PFSK-1 (cell line): ENCODE results near the gene GON4L.

Source experiments
- FOXP2 ChIP-seq: optimal IDR thresholded peaks from 2 replicates; pipeline ENCODE3; 2011; ENCODE audit warnings: borderline replicate concordance, control low read depth, inconsistent platforms; ENCODE audit not compliant: insufficient read depth; ENCODE audit errors: extremely low read length, extremely low read depth
- POLR2AphosphoS5 ChIP-seq: IDR thresholded peaks from 2 replicates; pipeline ENCODE4 v1.6.1; 2012; ENCODE audit warnings: low read depth, mild to moderate bottlenecking, control low read depth, low read length, moderate library complexity
- SIN3A ChIP-seq: IDR thresholded peaks from 2 replicates; pipeline ENCODE4 v1.6.1; 2012; ENCODE audit warnings: mild to moderate bottlenecking, low read length, moderate library complexity, borderline replicate concordance; ENCODE audit not compliant: insufficient read depth
- TAF1 ChIP-seq: IDR thresholded peaks from 2 replicates; pipeline ENCODE4 v1.6.1; 2012; ENCODE audit warnings: low read length, control low read depth, borderline replicate concordance; ENCODE audit not compliant: insufficient read depth
- TF ChIP-seq, protein P1 (sequence below), 2 experiments: IDR thresholded peaks; 2 replicates each; pipeline versions ENCODE4 v1.6.1 to v1.8.0; 2011 to 2012; ENCODE audit warnings: low read depth in 2 of 2, low read length in 2 of 2, control low read depth in 1 of 2, inconsistent platforms in 1 of 2, mild to moderate bottlenecking in 1 of 2, moderate library complexity in 1 of 2; ENCODE audit not compliant: insufficient read depth in 1 of 2

The GON4L gene

DNA sequence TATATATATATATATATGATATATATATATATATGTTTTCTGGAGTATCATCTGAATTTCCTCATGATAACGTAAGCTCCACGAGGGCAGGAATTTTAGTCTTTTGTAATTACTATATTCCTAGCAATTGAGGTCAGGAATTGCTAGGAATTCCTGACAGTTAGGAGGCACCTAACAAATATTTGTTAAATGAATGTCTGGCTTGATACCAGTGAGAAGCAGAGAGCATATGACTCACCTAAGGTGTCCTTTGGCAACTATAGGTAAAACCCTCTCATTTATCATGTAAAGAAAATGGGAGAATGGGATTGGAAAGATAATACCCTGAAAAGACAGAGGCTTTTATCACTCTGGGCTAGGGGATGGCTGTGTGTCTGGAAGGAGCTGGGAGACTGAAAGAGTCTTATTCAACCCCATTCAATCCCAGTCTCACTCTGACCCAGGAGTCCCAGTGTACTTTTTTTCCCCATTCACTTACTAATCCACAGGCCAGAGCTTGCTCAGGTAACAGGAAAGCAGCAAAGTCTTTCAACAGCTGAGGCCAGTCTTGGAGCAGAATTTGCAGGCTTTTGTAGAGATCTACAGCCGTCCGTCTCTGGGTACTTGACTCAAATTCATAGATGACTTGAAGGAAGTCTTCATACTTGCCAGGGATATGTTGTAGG, 96.9 kb downstream of the GON4L start:
- TF ChIP-seq POLR2AphosphoS5 (no peak), TAF1 (no peak)

DNA sequence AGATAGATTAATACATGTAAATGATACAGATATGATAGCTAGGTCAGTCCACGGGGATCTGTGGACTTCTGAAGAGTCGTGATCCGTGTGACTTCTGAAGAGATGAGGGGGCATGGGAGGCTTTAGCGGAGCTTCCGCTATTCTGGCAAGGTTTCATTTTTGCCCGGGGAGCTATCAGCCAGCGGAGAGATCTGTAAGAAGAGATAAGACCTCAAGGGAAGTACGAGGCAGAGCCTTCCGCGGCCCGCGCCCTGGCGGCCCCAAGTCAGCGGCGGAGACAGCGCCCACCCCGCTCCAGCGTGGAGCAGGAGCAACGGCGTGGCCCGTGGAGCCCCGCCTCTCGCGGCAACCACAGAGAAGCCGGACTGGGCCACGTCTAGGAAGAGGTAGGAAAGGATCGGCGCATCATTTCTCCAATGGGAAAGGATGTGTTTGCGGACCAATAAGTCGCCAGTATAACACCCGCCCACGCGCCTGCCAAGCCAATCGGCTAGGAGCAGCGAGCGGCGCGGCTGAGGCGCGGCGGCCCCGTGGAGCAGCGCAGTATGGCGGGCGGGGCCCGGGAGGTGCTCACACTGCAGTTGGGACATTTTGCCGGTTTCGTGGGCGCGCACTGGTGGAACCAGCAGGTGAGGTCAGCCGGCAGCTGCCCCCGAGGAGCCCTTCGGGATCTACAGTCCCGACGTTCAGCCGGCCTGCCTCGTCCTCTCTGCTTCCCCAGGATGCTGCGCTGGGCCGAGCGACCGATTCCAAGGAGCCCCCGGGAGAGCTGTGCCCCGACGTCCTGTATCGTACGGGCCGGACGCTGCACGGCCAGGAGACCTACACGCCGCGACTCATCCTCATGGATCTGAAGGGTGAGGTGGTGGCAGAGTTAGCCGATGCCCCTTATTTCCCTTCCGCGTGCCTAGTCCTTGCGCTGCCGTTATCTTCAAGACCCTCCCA, 111.5 kb downstream of the GON4L start:
- TF ChIP-seq POLR2AphosphoS5, result peak; percentile 65; the same call in 1 of the 2 replicates
- peak; percentile 82; the same call in 1 of the 2 replicates for TF ChIP-seq SIN3A

DNA sequence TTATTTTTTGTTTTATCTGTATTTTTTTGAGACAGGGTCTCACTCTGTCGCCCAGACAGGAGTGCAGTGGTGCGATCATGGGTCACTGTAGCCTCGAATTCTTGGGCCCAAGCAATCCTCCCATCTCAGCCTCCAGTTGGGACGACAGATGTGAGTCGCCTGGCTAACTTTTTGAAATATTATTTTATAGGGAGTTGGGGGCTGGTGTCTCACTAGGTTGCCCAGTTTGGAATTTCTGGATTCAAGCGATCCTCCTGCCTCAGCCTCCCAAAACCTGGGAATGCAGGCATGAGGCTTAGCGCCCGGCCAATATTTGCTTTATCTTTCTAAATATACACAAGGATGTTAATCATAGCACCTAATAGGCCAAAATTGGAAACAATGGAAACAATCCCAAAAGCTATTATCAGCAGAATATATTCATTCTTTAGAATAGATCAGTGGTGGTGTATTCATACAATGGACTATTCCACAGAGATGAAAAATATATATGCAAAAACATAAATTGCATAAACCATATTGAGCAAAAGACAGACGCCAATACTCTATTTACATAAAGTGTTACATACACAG, 112.2 kb downstream of the GON4L start:
- TF ChIP-seq TAF1 (no peak), SIN3A (no peak), POLR2AphosphoS5 (no peak), FOXP2 (no peak)
- TF ChIP-seq, protein P1, sequence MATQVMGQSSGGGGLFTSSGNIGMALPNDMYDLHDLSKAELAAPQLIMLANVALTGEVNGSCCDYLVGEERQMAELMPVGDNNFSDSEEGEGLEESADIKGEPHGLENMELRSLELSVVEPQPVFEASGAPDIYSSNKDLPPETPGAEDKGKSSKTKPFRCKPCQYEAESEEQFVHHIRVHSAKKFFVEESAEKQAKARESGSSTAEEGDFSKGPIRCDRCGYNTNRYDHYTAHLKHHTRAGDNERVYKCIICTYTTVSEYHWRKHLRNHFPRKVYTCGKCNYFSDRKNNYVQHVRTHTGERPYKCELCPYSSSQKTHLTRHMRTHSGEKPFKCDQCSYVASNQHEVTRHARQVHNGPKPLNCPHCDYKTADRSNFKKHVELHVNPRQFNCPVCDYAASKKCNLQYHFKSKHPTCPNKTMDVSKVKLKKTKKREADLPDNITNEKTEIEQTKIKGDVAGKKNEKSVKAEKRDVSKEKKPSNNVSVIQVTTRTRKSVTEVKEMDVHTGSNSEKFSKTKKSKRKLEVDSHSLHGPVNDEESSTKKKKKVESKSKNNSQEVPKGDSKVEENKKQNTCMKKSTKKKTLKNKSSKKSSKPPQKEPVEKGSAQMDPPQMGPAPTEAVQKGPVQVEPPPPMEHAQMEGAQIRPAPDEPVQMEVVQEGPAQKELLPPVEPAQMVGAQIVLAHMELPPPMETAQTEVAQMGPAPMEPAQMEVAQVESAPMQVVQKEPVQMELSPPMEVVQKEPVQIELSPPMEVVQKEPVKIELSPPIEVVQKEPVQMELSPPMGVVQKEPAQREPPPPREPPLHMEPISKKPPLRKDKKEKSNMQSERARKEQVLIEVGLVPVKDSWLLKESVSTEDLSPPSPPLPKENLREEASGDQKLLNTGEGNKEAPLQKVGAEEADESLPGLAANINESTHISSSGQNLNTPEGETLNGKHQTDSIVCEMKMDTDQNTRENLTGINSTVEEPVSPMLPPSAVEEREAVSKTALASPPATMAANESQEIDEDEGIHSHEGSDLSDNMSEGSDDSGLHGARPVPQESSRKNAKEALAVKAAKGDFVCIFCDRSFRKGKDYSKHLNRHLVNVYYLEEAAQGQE (IDR thresholded peaks at IDR 0.05; ENCODE audit: insufficient read depth in 1 of 2, low read depth in 2 of 2, low read length in 2 of 2), result no peak

DNA sequence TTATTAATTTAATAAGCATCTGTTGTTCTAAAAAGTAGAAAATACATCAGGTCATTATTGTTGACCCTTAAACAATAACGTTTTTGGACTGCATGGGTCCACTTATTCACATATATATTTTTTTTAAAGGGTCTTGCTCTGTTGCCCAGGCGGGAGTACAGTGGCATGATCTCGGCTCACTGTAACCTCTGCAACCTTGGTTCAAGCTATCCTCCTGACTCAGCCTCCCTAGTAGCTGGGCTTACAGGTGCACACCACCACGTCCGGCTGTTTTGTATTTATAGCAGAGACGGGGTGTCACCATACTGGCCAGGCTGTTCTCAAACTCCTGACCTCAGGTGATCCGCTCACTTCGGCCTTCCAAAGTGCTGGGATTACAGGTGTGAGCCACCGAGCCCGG, 115.1 kb downstream of the GON4L start:
- no peak for TF ChIP-seq SIN3A
- no peak for TF ChIP-seq FOXP2
- TF ChIP-seq TAF1, result no peak
- TF ChIP-seq, protein P1 (IDR thresholded peaks at IDR 0.05; ENCODE audit: insufficient read depth in 1 of 2, low read depth in 2 of 2, low read length in 2 of 2), result no peak
- TF ChIP-seq POLR2AphosphoS5, result no peak

DNA sequence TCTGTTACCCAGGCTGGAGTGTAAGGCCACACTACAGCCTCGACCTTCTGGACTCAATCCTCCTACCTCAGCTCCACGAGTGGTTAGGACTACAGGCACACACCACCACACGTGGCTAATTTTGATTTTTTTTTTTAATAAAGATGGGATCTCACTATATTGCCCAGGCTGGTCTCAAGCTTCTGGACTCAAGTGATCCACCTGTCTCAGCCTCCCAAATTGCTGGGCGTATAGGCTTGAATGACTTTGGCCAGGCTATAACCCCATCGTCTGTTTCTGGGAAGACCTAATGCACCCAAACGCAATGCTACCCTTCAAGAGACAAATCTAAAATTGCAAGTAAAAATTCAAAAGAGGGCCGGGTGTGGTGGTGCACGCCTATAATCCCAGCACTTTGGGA, 116.0 kb downstream of the GON4L start:
- TF ChIP-seq SIN3A (no peak), POLR2AphosphoS5 (no peak), TAF1 (no peak), FOXP2 (no peak)
- TF ChIP-seq, protein P1 (IDR thresholded peaks at IDR 0.05; ENCODE audit: insufficient read depth in 1 of 2, low read depth in 2 of 2, low read length in 2 of 2), result no peak
